Thoracic aorta (tissue), 2 donors: ENCODE measurements around the gene HPN. TPM values are rescaled to one million over a fixed set of nuclear protein-coding genes. Genes with fewer than 3 reads are reported as not detected.

ENCODE experiments used
- ATAC-seq: fragments of 150-250 bp; one replicate; pipeline ENCODE4 v1.8.0; 2017; ENCODE audit warnings: low read depth; ENCODE audit not compliant: insufficient number of reproducible peaks, low FRiP score
- DNase-seq: peaks from one replicate; pipeline ENCODE4 v3.0.0-alpha.2; 2020; ENCODE audit warnings: low spot score
- H3K27ac ChIP-seq, 2 donors: fragments of 200-600 bp; sonication (generic); 1 replicate in 1 of 2; 2 replicates in 1 of 2; pipeline ENCODE4 v1.5.1; 2016; ENCODE audit warnings: mild to moderate bottlenecking in 2 of 2, moderate library complexity in 2 of 2
- H3K27me3 ChIP-seq: fragments of 200-600 bp; sonication (generic); replicated peaks from 2 replicates; pipeline ENCODE4 v1.6.0; 2016; ENCODE audit warnings: mild to moderate bottlenecking; ENCODE audit not compliant: insufficient read depth
- H3K36me3 ChIP-seq: fragments of 200-600 bp; sonication (generic); one replicate; pipeline ENCODE4 v1.5.1; 2016
- H3K4me1 ChIP-seq, 2 donors: fragments of 200-600 bp; sonication (generic); 1 replicate in 1 of 2; 2 replicates in 1 of 2; pipeline versions ENCODE4 v1.5.1 to v1.6.0; 2016; ENCODE audit warnings: low read depth in 2 of 2, mild to moderate bottlenecking in 1 of 2; ENCODE audit not compliant: control insufficient read depth in 1 of 2
- H3K4me3 ChIP-seq: fragments of 200-600 bp; sonication (generic); 2 replicates; pipeline ENCODE4 v1.5.1; 2016; ENCODE audit warnings: mild to moderate bottlenecking
- H3K9me3 ChIP-seq: fragments of 200-600 bp; sonication (generic); 2 replicates; pipeline ENCODE4 v1.5.1; 2016
- total RNA-seq, 2 donors: library from RNA; depleted of rRNA; stranded (reverse); fragments of >200 nt; gene quantifications; one replicate each; pipeline versions ENCODE4 v1.1.0 to v1.2.3, GENCODE V29; 2016
- TF ChIP-seq, protein P1 (sequence below): fragments of 200-600 bp; sonication (generic); IDR thresholded peaks from one replicate; pipeline ENCODE4 v1.5.1; 2019; ENCODE audit warnings: antibody characterized with exemption

Gene HPN
- total RNA-seq, 2 donors from 2014 or later = 0.35 to 5.4 TPM

- Histone ChIP-seq H3K27me3 (no peaks in the 10 kb centered on the region), H3K4me1 (no peaks in the 10 kb centered on the region), H3K9me3 (peaks cover 5% of the 10 kb centered on the region), H3K36me3 (no peaks in the 10 kb centered on the region), H3K4me3 (no peak overlapping the region), H3K27ac (no peak overlapping the region)
- TF ChIP-seq, protein P1, sequence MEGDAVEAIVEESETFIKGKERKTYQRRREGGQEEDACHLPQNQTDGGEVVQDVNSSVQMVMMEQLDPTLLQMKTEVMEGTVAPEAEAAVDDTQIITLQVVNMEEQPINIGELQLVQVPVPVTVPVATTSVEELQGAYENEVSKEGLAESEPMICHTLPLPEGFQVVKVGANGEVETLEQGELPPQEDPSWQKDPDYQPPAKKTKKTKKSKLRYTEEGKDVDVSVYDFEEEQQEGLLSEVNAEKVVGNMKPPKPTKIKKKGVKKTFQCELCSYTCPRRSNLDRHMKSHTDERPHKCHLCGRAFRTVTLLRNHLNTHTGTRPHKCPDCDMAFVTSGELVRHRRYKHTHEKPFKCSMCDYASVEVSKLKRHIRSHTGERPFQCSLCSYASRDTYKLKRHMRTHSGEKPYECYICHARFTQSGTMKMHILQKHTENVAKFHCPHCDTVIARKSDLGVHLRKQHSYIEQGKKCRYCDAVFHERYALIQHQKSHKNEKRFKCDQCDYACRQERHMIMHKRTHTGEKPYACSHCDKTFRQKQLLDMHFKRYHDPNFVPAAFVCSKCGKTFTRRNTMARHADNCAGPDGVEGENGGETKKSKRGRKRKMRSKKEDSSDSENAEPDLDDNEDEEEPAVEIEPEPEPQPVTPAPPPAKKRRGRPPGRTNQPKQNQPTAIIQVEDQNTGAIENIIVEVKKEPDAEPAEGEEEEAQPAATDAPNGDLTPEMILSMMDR = no peak
- DNase-seq (no peak), ATAC-seq (no peak)
These were observed 27.6 kb downstream of the HPN start for GRCh38 chr19:35068941-35069634.

DNA sequence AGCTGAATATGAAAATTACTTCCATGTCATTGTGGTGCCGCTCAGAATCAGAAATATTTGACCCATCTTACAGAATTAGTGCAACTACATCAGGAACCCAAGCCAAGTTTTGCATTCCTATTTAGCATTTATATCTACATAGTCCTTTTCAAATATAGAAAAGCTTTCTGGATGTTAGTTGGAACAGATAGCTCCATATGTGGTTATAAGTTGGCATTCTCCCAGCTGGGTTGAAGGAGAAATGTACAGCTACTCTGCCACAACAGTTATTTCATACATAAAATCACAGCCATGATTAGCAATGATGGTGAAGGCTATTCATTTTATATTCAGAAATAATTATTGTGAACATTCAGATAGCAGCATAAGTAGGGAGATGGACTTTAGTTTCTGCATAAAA lies 28.2 kb downstream of the HPN start:
- no peaks in the 10 kb centered on the region for H3K36me3 ChIP-seq
- no peaks in the 10 kb centered on the region for H3K27me3 ChIP-seq
- ATAC-seq = no peak
- no peak for DNase-seq
- H3K9me3 ChIP-seq = peaks cover 5% of the 10 kb centered on the region
- TF ChIP-seq, protein P1 = no peak
- no peaks in the 10 kb centered on the region for H3K4me1 ChIP-seq
- H3K4me3 ChIP-seq = no peak overlapping the region
- H3K27ac ChIP-seq = no peak overlapping the region

DNA sequence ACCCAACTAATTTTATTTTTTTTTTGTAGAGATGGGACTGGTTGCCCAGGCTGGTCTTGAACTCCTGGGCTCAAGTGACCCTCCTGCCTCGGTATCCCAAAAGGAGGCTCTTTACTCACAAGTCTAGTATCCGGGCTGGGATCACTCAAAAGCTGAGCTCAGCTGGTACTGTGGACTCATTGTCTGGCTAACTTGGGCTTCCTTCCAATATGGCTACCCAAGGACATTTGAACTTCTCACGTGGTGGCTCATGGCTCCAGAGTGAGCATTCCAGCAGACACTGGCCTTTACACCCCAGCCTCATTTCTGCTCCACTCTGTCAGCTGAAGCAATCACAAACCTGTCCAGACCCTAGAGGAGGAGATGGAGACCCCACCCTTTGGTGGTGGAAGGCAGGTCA lies 28.9 kb downstream of the HPN start:
- no peaks in the 10 kb centered on the region for H3K4me1 ChIP-seq
- no peak overlapping the region for H3K4me3 ChIP-seq
- no peaks in the 10 kb centered on the region for H3K36me3 ChIP-seq
- H3K9me3 ChIP-seq = peaks cover 5% of the 10 kb centered on the region
- TF ChIP-seq, protein P1 = no peak
- no peak for ATAC-seq
- DNase-seq = no peak
- no peak overlapping the region for H3K27ac ChIP-seq
- H3K27me3 ChIP-seq = no peaks in the 10 kb centered on the region

GRCh38 chr19:35073516-35073915 lies 32.0 kb downstream of the HPN start:
- Histone ChIP-seq H3K4me1 (no peaks in the 10 kb centered on the region), H3K4me3 (no peak overlapping the region), H3K27me3 (no peaks in the 10 kb centered on the region), H3K27ac (no peak overlapping the region), H3K9me3 (peaks cover 5% of the 10 kb centered on the region), H3K36me3 (no peaks in the 10 kb centered on the region)
- TF ChIP-seq, protein P1 = no peak
- DNase-seq (no peak), ATAC-seq (no peak)

DNA sequence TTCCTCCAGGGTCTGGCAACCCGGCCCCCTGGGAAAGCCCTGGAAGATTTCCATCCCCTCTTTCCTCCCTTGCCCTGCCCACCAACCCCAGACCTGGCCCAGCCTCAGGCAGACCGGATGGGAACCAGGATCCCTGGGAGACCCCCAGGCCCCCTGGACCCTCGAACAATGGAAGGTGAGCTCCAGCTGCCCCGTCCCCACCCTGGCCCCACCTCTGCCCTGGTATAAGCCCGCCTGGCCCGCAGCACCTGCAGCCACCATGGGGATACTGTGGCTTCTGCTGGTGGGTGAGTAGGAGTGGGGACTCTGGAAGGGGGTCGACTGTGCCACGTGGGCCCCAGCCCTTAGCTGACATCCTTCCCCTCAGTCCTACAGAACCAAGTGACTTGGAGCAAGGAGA lies 32.4 kb downstream of the HPN start:
- DNase-seq (no peak), ATAC-seq (no peak)
- Histone ChIP-seq H3K36me3 (no peaks in the 10 kb centered on the region), H3K4me3 (no peak overlapping the region), H3K9me3 (peaks cover 5% of the 10 kb centered on the region), H3K27ac (no peak overlapping the region), H3K27me3 (no peaks in the 10 kb centered on the region), H3K4me1 (no peaks in the 10 kb centered on the region)
- TF ChIP-seq, protein P1 = no peak
